HepG2 (cell line): ENCODE measurements around the gene DSCAM.

Experiments used
- ASH2L ChIP-seq: fragments of 300-600, 200-600 bp; sonication (generic); IDR thresholded peaks from 2 replicates; pipeline ENCODE4 v1.7.0; 2017; ENCODE audit warnings: low read depth, mild to moderate bottlenecking, moderate library complexity, mixed read lengths, low read length; ENCODE audit not compliant: insufficient read length
- CTCF ChIP-seq: sonication (generic); formaldehyde crosslinking; IDR thresholded peaks from 2 replicates; pipeline ENCODE4 v1.5.0; 2020; ENCODE audit warnings: mild to moderate bottlenecking, missing genetic modification reagents, moderate library complexity
- POLR2A ChIP-seq, 2 experiments: IDR thresholded peaks; 2 replicates each; pipeline ENCODE4 v1.6.1; 2011; ENCODE audit warnings: low read depth in 2 of 2, low read length in 2 of 2, mild to moderate bottlenecking in 1 of 2, moderate library complexity in 1 of 2; ENCODE audit not compliant: insufficient read depth in 1 of 2

- TF ChIP-seq CTCF (CRISPR knock-in tag) = no peak
- no peak for TF ChIP-seq POLR2A (IDR thresholded peaks at IDR 0.05; ENCODE audit: insufficient read depth in 1 of 2, low read depth in 2 of 2, low read length in 2 of 2)
- TF ChIP-seq ASH2L = no peak
Measured at GRCh38 chr21:40270047-40270446, 576.9 kb downstream of the DSCAM start.
